ENCODE measurements around the gene PFKM.

DNA sequence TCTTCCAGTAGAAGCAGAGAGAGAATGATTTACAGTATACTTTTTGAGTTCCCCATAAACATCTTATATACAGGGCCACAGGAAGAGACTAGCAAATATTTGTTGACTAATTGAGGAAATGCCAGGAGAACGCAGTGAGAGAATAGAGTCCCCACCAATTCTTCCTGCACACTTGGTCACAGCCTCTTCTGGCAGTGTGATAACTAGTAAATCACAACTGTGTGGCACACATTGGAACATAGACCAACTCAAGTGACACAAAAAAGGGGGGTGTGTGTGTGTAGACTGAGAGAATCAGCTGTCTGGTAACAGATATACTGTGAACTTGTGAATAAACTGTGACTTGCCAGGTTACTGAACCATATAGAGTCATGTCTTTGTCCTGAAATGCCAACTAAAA, 10.2 kb downstream of the PFKM start:
- TF ChIP-seq, protein P1, sequence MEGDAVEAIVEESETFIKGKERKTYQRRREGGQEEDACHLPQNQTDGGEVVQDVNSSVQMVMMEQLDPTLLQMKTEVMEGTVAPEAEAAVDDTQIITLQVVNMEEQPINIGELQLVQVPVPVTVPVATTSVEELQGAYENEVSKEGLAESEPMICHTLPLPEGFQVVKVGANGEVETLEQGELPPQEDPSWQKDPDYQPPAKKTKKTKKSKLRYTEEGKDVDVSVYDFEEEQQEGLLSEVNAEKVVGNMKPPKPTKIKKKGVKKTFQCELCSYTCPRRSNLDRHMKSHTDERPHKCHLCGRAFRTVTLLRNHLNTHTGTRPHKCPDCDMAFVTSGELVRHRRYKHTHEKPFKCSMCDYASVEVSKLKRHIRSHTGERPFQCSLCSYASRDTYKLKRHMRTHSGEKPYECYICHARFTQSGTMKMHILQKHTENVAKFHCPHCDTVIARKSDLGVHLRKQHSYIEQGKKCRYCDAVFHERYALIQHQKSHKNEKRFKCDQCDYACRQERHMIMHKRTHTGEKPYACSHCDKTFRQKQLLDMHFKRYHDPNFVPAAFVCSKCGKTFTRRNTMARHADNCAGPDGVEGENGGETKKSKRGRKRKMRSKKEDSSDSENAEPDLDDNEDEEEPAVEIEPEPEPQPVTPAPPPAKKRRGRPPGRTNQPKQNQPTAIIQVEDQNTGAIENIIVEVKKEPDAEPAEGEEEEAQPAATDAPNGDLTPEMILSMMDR (IDR thresholded peaks at IDR 0.05; ENCODE audit: borderline replicate concordance, extremely low read depth, low read length, poor library complexity, severe bottlenecking): no peak
- no peak for TF ChIP-seq EZH2 (IDR thresholded peaks at IDR 0.05; ENCODE audit: borderline replicate concordance, low read depth, low read length, severe bottlenecking)
